ENCODE data around the gene NSMCE3. TPM values are rescaled to one million over a fixed set of nuclear protein-coding genes. Genes with fewer than 3 reads are reported as not detected.

Gene NSMCE3
- total RNA-seq, 1 experiment from 2014 or later: 11.8 TPM

DNA sequence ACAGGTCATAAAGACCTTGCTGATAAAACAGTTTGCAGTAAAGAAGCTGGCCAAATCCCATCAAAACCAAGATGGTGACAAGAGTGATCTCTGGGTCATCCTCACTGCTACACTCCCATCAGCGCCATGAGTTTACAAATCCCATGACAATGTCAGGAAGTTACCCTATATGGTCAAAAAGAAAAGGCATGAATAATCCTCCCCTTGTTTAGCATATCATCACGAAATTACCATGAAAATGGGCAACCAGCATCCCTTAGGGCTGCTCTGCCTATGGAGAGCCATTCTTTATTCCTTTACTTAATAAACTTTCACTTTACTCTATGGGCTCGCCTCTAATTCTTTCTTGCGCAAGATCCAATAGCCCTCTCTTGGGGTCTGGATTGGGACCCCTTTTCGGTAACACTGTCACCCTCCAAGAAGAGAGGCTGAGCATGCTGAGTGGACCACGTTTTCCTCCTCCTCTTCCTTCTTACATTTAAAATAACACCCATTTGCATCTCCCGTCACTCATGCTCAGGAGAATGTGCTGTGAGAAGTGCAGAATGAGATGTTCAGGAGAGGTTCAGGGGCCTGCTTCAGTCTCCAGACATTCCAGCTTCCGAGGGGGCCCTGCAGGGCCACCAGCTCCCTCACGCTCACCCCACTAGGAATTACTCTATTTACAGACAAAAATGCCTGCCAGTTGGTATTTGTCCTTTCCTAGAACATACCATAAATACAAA lies 47.3 kb downstream of the NSMCE3 start:
- no peak for DNase-seq (ENCODE audit: low read depth)

DNA sequence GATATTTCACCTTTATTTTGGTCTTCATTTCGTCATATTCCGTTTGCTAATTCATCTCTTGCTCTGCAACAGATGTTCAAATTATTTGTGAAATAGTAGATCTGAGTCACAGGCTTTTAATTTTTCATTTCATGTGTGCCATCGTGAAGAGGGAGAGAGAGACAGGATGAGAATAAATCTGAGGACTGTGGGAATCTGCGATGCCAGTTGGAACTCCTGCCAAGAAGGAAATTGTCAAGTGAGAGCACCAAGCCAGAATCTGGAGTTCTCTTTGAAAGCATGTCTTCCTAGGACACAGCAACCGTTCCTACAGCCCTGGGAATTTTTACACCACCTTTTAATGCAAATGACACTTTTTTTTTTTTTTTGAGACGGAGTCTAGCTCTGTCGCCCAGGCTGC lies 48.8 kb downstream of the NSMCE3 start:
- DNase-seq (ENCODE audit: low read depth): no peak

DNA sequence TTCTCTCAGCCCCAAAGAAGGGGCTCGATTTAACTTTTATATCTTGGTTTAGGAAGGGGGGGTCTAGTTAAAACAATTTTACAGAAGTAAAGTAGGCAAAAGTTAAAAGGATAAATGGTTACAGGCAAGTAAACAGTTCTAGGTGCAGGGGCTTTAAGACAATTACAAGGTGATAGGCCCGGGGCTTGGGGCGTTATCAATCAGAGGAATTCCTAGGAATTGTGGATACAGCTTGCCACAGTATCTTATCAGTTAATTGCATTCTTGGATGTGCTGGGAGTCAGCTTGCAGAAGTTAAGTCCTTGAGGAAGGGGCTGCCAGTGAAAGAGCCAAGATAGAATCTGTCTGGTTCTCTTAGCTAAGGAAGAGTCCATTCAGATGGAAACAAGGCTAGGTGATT lies 52.7 kb downstream of the NSMCE3 start:
- DNase-seq (ENCODE audit: low read depth): no peak
